Ovary (tissue), 3 donors: ENCODE results near the gene OR2C3.

Experiments used
- CTCF ChIP-seq, 3 donors: fragments of 450-650 bp in 2 of 3; fragments of 200-600 bp in 1 of 3; IDR thresholded peaks; one replicate each; pipeline versions ENCODE4 v1.5.1 to v1.8.0; 2016 to 2022; ENCODE audit warnings: antibody characterized with exemption in 3 of 3, mild to moderate bottlenecking in 1 of 3
- POLR2A ChIP-seq: fragments of 450-650 bp; IDR thresholded peaks from one replicate; pipeline ENCODE4 v1.6.1; 2017; ENCODE audit warnings: antibody characterized with exemption, mild to moderate bottlenecking, moderate library complexity
- donor health status: DM: no; HTN: no; CAD: no.

- no peak for TF ChIP-seq POLR2A
- no peak for TF ChIP-seq CTCF (IDR thresholded peaks at IDR 0.05)
These were observed 16.0 kb upstream of the OR2C3 start for GRCh38 chr1:247552231-247552630.
